BE2C (cell line): Measurements from ENCODE around the gene SNTG2.

ENCODE experiments used
- DNase-seq: peaks from one replicate; pipeline ENCODE4 v3.0.0-alpha.2; 2020
- H3K27me3 ChIP-seq: fragments of 250-450 bp; sonication (Bioruptor Pico); 2 replicates; pipeline ENCODE4 v1.5.1; 2020; ENCODE audit warnings: mild to moderate bottlenecking
- H3K36me3 ChIP-seq: fragments of 250-450 bp; sonication (Bioruptor Pico); 2 replicates; pipeline ENCODE4 v1.5.1; 2020; ENCODE audit warnings: mild to moderate bottlenecking
- H3K4me1 ChIP-seq: fragments of 250-450 bp; sonication (Bioruptor Pico); 2 replicates; pipeline ENCODE4 v1.5.1; 2020
- H3K4me3 ChIP-seq: 2 replicates; pipeline ENCODE4 v1.5.1; 2011; ENCODE audit warnings: low read depth, low read length
- H3K9me3 ChIP-seq: fragments of 250-450 bp; sonication (Bioruptor Pico); 2 replicates; pipeline ENCODE4 v1.5.1; 2020
- CTCF ChIP-seq: IDR thresholded peaks from 2 replicates; pipeline ENCODE4 v1.5.1; 2012; ENCODE audit warnings: mild to moderate bottlenecking, low read depth, low read length

The SNTG2 gene

DNA sequence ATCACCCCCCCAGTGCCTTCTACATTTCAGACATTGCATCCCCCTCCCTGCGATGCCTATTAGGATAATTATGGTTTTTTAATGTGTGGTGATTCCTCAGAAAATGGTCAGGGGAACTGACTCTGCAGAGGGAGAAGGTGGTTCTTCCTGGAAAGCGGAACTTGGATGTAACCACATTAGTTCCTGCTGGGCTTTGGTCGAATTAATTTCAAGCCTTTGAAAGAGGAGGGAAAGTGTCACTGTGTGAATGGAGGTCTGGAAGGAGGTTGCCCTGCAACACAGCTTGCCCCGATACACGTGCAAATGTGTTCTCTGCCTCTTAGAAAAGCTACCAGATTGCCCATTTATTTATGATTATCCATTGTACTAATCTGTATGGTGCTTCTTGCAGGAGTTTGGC is 399.5 kb downstream of the SNTG2 start:
- no peaks in the 10 kb centered on the region for H3K27me3 ChIP-seq
- no peak for TF ChIP-seq CTCF
- H3K9me3 ChIP-seq: no peaks in the 10 kb centered on the region
- no peak overlapping the region for H3K4me3 ChIP-seq
- DNase-seq: no peak
- no peaks in the 10 kb centered on the region for H3K4me1 ChIP-seq
- no peaks in the 10 kb centered on the region for H3K36me3 ChIP-seq

DNA sequence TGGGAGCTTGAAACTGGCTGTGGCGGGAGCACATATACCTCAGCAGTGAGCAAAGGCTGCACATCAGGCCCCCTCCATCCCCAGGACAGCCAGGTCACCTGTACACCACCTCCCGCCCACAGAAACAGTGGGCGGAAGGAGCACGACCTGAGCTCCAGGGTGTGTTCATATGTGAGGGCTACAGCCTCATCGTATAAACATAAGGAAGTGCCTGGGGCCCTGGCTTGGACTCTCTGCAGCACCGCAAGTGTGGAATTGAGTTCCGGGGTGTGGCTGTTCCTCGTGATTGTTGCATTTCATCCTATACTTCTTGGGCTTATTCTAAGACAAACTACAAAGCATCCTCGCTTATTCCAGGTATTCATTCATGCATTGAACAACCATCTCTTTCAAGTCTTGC is 402.5 kb downstream of the SNTG2 start:
- no peaks in the 10 kb centered on the region for H3K9me3 ChIP-seq
- TF ChIP-seq CTCF: no peak
- no peaks in the 10 kb centered on the region for H3K27me3 ChIP-seq
- H3K4me1 ChIP-seq: no peaks in the 10 kb centered on the region
- H3K4me3 ChIP-seq: no peak overlapping the region
- DNase-seq: no peak
- no peaks in the 10 kb centered on the region for H3K36me3 ChIP-seq

- H3K36me3 ChIP-seq: no peaks in the 10 kb centered on the region
- DNase-seq: no peak
- H3K9me3 ChIP-seq: no peaks in the 10 kb centered on the region
- H3K27me3 ChIP-seq: no peaks in the 10 kb centered on the region
- no peak for TF ChIP-seq CTCF
- no peak overlapping the region for H3K4me3 ChIP-seq
- H3K4me1 ChIP-seq: no peaks in the 10 kb centered on the region
Measured at GRCh38 chr2:1353543-1353942, 402.9 kb downstream of the SNTG2 start.

- Histone ChIP-seq H3K9me3 (no peaks in the 10 kb centered on the region), H3K36me3 (no peaks in the 10 kb centered on the region), H3K4me3 (no peak overlapping the region), H3K27me3 (no peaks in the 10 kb centered on the region), H3K4me1 (no peaks in the 10 kb centered on the region)
- TF ChIP-seq CTCF: no peak
- no peak for DNase-seq
Measured at GRCh38 chr2:1360144-1360543, 409.5 kb downstream of the SNTG2 start.

DNA sequence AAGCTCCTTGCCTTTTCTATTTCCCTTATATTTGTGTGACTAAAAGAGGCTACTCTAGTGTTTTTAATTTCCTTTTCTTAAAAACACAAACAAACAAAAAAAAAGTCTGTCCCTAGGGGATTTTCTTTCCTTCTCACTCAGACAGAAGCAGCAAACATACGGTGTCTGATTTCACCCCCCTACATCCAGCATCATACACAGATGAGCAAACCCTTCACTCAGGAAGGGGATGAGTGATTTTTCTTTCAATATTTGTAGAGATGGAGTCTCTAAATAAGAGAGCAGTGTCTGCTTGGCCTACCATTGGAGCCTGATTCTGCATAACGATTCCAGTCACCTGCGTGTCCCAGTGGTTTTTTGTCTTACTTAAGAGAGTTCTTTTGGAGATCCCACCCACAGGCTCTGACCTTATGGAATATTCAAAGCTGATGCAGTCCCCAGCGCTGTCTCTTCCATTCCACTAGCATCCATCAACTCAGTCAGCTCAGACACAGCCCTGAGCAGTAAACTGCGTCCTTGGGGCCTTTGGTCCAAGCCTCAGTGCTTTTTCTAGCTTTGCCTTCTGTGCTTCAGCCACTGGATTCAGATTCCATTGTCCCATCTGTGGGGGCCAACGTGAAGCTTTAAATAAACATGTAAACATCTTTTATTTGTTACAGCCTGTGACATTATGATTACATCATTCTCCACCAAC is 410.1 kb downstream of the SNTG2 start:
- H3K36me3 ChIP-seq: no peaks in the 10 kb centered on the region
- H3K9me3 ChIP-seq: no peaks in the 10 kb centered on the region
- no peak for TF ChIP-seq CTCF
- H3K4me1 ChIP-seq: no peaks in the 10 kb centered on the region
- no peaks in the 10 kb centered on the region for H3K27me3 ChIP-seq
- no peak for DNase-seq
- H3K4me3 ChIP-seq: no peak overlapping the region

- Histone ChIP-seq H3K27me3 (no peaks in the 10 kb centered on the region), H3K4me3 (no peak overlapping the region), H3K4me1 (no peaks in the 10 kb centered on the region), H3K36me3 (no peaks in the 10 kb centered on the region), H3K9me3 (no peaks in the 10 kb centered on the region)
- DNase-seq: no peak
- no peak for TF ChIP-seq CTCF
Measured at GRCh38 chr2:1363367-1363766, 412.7 kb downstream of the SNTG2 start.
